Activated CD8-positive, alpha-beta memory T cell treated with anti-CD3 and anti-CD28 coated beads, Interleukin-2, amount 50 U/mL, for 24 hours (primary cell): ENCODE measurements around the gene JADE2.
"Not testable (repeated sequence)": the region's sequence is repeated elsewhere in the genome, so short reads cannot be mapped to it uniquely, and the experiment has no call there.

Experiments used
- DNase-seq: peaks from one replicate; pipeline ENCODE4 v3.0.0-alpha.2; 2020; ENCODE audit errors: extremely low read depth

Gene JADE2

DNA sequence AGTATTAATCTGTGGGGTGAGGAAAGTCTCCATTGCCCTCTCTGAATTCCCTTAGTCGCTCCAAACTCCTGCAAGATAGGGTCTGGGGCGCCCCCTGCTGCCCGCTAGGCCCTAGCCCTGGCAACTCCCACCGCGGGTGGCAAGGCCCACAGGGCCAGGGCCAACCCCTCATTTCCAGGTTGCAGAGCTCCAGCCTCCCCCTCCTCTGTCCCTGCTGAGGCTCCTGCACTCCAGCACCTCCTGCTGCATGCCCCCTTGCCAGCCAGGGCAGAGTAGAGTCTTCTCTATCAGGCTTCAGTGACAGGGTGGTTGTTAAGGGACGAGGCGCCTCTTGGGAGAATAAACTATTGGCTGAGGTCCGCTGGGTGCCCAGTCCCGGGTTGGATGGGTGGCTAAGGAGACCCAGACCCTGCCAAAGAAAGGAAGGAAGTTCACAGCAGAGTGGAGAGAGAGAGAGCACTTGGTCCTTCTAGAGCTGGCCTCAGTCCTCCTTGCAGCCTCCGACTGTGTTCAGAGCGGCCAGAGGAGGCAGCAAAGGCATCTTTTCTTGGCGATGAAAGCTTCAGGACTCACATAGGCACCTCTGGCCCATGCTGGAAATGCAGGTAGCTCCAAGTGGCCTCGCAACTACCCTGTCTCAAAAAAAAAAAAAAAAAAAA lies 61.5 kb downstream of the JADE2 start:
- DNase-seq, result peak; percentile 71

DNA sequence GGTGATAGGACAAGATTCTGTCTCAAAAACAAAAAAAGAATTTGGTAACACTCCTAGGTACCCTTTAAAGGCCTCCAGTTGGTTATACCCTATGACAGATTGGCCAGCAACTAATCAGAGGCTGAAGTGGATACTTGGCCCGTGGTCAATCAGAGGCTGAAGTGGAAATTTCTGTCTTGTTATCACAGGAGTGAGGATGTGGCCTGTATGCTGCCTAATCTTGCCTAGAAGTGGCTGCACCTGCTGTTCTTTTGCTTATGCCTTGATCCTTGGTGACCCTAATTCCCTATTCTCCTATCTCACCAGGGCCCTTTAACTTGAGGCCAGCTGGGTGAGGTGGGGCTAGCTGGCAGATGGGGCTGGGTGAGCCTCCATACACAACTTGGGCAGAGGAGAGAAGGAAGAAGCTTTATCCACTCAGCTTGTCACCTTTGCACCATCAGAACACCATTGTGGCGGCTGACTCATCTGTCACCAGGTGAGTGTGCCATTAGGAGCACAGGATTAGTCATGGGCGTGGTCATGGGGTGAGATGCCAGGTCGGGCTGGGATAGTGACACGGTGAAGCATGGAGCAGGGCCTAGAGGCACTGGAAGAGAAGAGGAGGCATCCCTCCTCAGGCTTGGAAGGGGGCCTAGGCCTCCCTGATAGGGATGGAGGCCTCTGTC lies 65.7 kb downstream of the JADE2 start:
- DNase-seq, result peak; percentile 32

DNA sequence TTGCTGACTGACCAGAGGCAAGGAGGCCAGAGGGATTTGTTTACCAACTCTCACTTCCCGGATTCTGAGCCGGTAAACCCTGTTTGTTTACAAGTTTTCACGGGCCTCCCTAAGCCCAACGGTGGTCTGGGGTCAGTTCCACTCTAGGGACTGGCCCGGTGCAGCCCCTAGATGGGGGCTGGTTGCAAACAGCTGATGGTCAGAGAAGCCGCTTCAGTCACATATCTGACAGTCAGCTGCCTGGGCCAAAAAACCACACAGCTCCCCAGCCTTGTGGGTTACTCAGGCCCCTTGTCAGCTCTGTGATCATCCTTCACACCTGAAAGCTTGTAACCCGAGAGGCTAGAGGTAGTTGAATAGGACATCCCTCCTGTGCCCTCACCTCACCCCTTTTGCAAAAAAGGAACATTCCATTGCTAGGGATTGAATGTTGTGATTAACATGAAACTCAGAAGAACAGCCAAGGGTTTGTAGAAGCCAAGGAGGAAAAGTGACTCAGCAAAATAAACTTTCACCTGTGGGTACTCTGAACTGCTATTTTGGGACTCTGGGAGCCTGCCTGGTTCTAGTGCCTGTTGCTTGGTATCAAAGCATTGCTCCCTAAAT lies 66.8 kb downstream of the JADE2 start:
- no peak for DNase-seq

DNA sequence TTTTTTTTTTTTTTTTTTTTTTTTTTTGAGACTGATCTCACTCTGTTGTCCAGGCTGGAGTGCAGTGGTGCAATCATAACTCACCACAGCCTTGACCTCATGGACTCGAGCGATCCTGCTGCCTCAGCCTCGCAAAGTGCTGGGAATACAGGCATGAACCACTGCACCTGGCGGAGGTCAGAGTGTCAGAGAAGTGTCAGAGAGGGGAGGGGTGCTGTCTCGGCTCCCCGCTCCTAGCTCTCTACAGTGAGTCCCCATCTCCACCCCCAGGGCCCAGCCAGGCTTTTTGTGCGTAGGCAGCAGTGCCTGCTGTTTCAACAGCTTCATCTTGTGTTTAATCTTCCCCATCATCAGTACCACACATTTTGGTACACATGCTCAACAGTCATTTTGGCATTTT lies 68.9 kb downstream of the JADE2 start:
- DNase-seq, result no peak

DNA sequence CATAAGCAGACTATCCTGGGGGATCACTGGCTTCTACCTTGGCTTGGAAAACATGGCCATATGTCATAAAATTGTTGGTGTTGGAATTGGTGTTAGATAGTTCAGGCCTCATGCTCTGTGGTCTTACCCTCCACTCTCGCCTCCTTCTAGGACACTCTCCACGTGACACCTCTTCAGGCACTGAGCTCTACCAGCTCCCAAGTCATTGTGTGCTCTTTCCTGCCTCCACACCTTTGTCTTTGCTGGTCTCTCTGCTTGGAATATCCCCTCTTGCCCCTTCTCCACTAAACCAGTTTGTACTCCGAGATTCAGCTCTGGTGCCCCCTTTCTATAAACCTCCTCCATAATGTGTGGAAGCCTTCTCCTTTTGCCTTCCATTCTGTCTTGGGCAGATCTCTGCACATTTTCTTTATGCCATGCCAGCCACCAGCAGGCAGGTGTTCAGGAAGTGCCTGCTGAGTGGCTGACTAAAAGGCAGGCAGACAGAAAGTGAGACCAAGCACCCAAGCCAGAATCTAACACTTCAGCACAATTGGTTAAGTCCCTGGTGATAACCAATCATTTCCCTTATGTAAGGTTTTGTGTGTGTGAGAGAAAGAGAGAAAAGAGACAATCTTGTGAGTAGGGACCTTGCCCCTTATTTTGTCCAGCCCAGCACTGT lies 69.5 kb downstream of the JADE2 start:
- DNase-seq, result no peak

DNA sequence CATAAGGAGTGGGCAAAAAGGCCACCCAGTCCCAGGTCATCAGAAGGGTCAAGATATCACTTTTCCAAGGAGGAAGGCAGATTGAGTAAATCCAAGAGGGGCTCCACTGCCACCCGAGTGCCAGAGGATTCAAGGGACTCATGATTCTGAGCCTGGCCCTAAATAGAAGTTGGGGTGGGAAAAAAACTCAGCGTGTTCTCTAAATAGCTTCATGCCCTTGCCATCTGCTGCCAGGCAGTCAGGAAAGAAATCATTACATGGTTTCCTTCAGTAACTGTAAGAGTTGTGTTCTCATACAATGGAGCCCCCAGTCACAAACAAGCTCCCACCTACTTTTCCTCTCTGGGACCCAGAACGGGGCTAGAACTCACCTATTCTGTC lies 70.0 kb downstream of the JADE2 start:
- no peak for DNase-seq

DNA sequence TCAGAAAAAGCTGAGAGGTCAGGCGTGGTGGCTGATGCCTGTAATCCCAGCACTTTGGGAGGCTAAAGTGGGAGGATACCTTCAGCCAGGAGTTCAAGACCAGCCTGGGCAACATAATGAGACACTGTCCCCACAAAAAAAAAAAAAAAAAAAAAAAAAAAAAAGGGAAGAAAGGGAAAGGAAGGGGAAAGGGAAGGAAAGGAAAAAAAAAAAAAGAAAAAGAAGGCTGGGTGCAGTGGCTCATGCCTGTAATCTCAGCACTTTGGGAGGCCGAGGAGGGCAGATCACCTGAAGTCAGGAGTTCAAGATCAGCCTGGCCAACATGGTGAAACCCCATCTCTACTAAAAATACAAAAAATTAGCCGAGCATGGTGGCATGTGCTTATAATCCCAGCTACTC lies 74.3 kb downstream of the JADE2 start:
- not testable (repeated sequence) for DNase-seq

DNA sequence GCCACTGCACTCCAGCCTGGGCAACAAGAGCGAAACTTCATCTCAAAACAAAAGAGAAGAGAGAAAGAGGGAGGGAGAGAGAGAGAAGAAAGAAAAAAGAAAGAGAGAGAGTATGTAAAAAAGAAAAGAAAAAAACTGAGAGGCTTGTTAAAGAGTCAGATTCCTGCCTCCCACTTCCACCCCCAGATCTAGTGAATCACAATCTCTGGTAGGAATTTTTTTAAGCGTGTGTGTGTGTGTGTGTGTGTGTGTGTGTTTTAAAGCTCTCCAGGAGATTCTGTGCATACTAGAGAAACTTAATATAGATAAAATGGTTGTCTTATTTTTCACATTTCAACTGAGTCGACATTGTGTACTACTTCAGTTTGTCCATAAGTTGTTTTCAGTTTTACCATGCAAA lies 75.1 kb downstream of the JADE2 start:
- DNase-seq, result no peak

DNA sequence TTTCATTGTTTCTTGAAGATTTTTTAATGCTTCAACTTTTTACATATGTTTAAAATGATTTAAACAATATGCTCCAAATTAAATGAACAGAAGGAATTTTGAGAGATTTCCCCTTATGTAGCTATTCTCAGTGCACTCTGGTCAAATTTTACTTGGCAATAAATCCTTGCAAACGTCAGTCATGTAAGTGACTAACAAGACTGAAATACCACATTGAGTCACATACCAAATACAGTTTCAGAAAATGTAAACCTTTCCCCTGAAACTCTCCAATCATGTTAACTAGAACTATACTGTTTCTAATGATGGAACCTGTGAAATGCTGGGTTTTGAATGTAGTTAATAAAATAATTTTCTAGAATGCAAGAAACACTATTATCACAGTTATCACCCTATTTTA lies 77.6 kb downstream of the JADE2 start:
- DNase-seq, result no peak

DNA sequence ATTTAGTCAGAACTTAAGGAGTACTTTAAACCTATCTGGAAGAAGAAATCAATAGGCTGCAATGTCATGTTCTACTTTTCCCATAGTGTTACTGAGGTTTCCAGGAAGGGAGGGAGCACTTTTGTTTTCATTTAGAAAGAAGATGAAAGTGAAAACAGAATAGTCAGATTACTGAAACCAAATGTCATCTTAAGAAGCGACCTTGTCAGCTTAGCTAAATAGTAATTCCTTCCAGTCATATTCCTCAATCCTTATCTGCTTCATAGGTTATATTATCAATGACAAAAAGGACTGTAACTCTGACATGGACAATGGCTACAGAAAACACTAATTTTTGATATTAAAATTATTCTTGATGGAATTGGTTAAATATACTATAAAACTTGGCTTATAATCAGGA lies 79.4 kb downstream of the JADE2 start:
- DNase-seq, result no peak

DNA sequence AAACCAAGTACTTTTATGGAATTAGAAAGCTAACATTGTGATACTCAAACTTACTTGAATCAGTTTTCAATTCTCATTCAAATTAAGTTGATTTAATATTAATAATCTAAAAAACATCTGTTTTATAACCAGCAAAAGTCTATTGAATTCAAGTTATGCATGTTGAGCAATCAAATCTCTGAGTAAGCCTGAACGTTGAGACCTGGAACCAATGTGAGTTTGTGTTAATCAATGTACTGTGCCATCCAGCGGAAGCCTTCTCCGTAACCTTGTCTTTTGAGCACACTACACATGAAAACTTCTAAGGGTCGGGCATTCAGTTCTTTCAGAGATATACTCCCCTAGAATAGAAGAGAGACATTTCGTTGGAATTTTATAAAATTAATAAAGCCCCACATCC lies 81.3 kb downstream of the JADE2 start:
- no peak for DNase-seq

DNA sequence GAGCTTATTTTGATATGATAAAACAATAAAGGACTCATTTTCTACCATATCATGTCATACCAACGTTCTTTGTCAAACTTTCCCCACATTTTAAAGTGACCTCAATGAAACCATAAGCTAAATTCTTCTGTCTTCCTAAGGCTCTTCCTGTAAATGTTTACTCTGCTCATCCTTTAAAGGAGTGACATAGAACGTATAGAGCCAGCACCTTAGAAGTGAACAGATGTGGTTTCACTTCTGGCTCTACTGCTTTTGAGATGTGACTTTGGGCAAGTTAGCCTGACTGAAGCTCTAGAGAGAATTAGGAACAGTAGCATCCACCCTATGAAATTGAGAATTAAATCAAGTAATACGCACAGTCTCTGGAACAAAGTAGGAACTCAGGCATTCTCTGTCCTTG lies 83.1 kb downstream of the JADE2 start:
- no peak for DNase-seq

DNA sequence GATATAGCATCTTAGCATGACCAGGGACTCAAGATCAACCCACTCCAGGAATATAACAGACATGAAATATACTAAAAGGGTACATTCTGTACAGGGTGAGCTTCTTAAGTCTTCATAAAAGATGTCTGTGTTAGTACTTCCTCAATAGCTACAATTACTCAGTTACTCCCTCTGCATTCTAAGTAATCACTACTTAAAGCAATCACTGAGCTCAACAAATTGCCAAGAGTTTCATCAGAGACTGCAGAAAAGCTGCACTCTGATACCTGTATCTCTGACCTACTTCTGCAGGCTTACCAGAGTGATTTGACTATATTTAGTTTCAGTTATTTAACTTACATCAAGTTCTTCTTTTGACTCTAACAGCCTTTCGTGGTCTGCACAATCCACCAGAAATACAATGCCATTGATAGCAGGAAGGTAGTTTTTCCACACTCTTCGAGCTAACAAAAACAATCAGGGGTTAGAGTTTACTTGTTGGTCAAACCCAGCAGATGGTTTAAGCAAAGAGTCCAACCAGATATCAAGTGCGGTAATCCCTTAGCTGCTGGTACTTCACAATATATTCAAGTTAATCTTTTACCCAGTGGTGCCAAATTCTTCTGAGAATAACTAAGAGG lies 83.9 kb downstream of the JADE2 start:
- DNase-seq, result no peak

DNA sequence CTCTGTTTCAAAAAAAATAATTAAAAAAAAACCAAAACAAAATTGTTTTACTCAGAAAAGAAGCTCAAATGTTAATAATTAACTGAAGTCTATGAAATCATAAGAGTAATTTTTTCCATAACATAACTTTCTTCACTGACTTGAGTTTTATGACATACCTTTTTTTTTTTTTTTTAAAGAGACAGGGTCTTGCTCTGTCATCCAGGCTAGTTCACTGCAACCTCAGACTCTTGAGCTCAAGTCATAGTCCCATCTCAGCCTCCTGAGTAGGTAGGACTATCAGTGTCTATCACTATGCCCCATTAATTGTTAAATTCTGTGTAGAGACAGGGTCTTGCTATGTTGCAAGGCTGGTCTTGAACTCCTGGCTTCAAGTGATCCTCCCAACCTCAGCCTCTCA lies 85.3 kb downstream of the JADE2 start:
- DNase-seq, result no peak

DNA sequence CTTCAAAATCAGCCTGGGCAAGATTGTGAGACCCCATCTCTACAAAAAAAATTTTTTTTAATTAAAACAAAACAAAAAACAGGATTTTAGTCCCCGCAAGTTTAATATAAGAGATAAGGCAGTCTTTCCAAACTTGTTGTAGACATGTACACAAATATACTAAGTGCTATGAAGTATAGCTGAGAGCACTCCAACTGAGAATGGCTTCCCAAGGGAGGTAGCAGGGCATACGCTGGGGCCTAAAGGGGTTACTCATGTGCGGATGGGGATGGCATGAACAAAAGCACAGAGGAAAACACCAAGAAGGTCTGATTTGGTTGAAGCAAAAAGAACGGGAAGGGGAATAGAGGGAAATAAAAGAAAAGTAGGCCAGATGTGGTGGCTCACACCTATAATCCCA lies 86.0 kb downstream of the JADE2 start:
- no peak for DNase-seq

DNA sequence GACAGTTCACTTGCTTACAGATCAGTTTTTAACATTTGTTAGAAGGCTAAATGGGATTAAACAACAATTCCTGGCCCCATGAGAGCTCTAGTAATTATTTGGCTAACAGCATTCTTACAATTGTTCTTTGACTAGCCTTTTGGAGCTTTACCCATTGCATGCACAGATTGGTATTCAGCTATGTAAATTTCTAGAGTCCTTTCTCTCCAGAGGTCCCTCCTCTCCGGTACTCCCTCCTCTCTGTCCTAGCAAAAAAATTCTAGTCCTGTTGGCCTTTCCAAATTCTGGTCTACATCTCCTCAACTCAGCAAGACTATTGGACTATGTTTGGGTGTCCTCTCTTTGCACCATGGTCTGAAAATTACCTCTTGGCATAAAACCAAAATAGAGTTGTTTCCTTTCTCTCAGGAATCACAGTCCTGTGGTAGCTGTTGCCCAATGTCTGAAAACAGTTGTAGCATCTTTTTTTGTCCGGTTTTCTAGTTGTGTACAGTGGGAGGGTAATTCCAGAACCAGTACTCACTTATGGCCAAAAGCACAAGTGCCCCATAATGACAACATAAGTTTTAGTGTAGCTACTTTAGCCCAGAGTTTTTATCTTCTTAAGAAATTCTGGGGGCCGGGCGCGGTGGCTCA lies 89.1 kb downstream of the JADE2 start:
- no peak for DNase-seq

DNA sequence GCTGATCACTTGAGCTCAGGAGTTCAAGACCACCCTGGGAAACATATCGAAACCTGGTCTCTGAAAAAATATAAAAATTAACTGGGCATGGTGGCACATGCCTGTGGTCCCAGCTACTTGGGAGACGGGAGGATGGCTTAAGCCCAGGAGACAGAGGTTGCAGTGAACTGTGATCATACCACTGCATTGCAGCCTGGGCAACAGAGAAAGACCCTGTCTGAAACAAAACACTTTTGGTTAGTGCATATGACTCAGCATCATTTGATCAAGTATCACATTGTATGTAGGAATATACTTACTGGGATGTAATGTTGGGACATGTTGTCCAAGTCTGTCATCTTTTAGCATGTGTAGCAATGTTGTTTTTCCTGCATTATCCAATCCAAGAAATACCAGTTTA lies 95.2 kb downstream of the JADE2 start:
- no peak for DNase-seq

DNA sequence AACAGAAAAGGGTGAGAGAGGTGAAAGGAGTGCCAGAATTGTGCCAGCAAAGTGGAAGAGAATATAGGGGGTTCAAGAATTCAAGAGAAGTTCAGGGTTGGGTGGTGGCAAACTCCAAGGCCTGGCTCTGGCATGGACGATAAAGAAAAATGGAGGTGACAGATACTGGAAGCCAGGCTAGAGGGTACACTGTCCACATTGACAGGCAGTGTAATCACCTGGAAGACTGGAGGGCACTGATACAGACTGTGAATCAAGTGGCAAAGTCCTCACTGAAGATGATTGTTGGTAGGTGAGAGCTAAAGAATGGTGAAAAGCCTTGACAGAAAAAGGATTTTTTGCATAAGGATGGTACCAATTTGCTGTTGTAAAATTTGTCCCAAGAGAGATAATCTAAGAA lies 100.1 kb downstream of the JADE2 start:
- no peak for DNase-seq

DNA sequence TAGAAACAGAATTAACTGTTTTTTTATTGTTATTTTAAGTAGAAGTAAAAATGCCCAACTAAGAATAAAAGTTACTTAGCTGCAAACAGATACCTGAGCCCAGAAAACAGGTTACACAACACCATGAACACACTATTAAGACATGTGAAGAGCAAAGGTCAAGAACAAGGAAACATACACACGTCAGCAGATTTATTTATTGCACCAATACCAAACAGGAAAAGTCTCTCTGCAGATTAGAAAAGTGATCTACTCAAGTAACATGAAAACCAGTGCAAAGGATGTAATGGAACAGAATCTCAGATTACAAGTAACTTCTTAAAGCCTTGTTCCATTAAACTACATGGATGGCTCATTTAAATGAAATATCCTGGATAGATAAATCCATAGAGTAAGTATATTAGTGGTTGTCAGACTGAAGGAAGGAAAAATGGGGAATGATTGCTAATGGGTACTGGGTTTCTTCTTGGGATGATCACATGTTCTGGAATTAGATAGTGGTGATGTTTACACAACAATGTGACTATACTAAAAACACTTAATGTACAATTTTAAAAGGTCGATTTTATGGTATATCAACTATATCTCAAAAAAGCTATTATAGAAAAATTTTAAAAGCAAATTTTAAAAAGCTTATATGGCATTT lies 101.0 kb downstream of the JADE2 start:
- DNase-seq, result no peak
